Astrocyte (in vitro differentiated cells and primary cell): ENCODE measurements around the gene EFCAB6. TPM values are rescaled to one million over a fixed set of nuclear protein-coding genes. Genes with fewer than 3 reads are reported as not detected.

Experiments used
- DNase-seq: peaks from one replicate; pipeline ENCODE4 v3.0.0-alpha.2; 2010; ENCODE audit warnings: low read depth
- FAIRE-seq: peaks from 2 replicates; lab custom pipeline; 2011; peaks lifted over from hg19 to GRCh38; lab: Jason Lieb, UNC
- H2AFZ ChIP-seq: 2 replicates; pipeline ENCODE4 v1.6.0; 2012; ENCODE audit warnings: low read depth, low read length, inconsistent platforms
- H3K27ac ChIP-seq: 2 replicates; pipeline ENCODE4 v1.5.1; 2011; ENCODE audit warnings: low read depth, low read length, inconsistent platforms
- H3K27me3 ChIP-seq: 2 replicates; pipeline ENCODE4 v1.6.0; 2011; ENCODE audit warnings: low read length, inconsistent platforms; ENCODE audit not compliant: insufficient read depth
- H3K36me3 ChIP-seq: 2 replicates; pipeline ENCODE4 v1.5.1; 2011; ENCODE audit warnings: low read length, inconsistent platforms; ENCODE audit not compliant: insufficient read depth
- H3K4me1 ChIP-seq: 2 replicates; pipeline ENCODE4 v1.5.1; 2011; ENCODE audit warnings: low read length, inconsistent platforms; ENCODE audit not compliant: insufficient read depth
- H3K4me2 ChIP-seq: 2 replicates; pipeline ENCODE4 v1.6.0; 2012; ENCODE audit warnings: low read length, inconsistent platforms
- H3K4me3 ChIP-seq: 2 replicates; pipeline ENCODE4 v1.5.1; 2011; ENCODE audit warnings: low read depth, mild to moderate bottlenecking, low read length, inconsistent platforms; ENCODE audit not compliant: insufficient read depth
- H3K79me2 ChIP-seq: 2 replicates; pipeline ENCODE4 v1.6.0; 2012; ENCODE audit warnings: mild to moderate bottlenecking, low read length, inconsistent platforms; ENCODE audit not compliant: insufficient read depth
- H3K9ac ChIP-seq: 2 replicates; pipeline ENCODE4 v1.6.0; 2012; ENCODE audit warnings: mild to moderate bottlenecking, low read length, inconsistent platforms
- H3K9me3 ChIP-seq: 2 replicates; pipeline ENCODE4 v1.5.1; 2012; ENCODE audit warnings: low read depth, mild to moderate bottlenecking, low read length, inconsistent platforms; ENCODE audit not compliant: insufficient read depth
- H4K20me1 ChIP-seq: 2 replicates; pipeline ENCODE4 v1.6.0; 2012; ENCODE audit warnings: low read length, inconsistent platforms; ENCODE audit not compliant: insufficient read depth
- H3K27ac Mint-ChIP-seq: one replicate; pipeline ENCODE4 v1.8.0; 2021; ENCODE audit warnings: mild to moderate bottlenecking, mixed read lengths; ENCODE audit not compliant: unreplicated experiment
- H3K27me3 Mint-ChIP-seq: one replicate; pipeline ENCODE4 v1.8.0; 2021; ENCODE audit warnings: low read depth, mixed read lengths; ENCODE audit not compliant: unreplicated experiment
- H3K36me3 Mint-ChIP-seq: one replicate; pipeline ENCODE4 v1.8.0; 2021; ENCODE audit warnings: low read depth, mixed read lengths; ENCODE audit not compliant: unreplicated experiment
- H3K4me1 Mint-ChIP-seq: one replicate; pipeline ENCODE4 v1.8.0; 2021; ENCODE audit warnings: low read depth, mixed read lengths; ENCODE audit not compliant: unreplicated experiment
- H3K4me3 Mint-ChIP-seq: one replicate; pipeline ENCODE4 v1.8.0; 2021; ENCODE audit warnings: mild to moderate bottlenecking, moderate library complexity, mixed read lengths; ENCODE audit not compliant: unreplicated experiment
- H3K9me3 Mint-ChIP-seq: one replicate; pipeline ENCODE4 v1.8.0; 2021; ENCODE audit warnings: mild to moderate bottlenecking, mixed read lengths; ENCODE audit not compliant: unreplicated experiment
- EZH2 ChIP-seq: IDR thresholded peaks from 2 replicates; pipeline ENCODE4 v1.6.1; 2012; ENCODE audit warnings: mild to moderate bottlenecking, low read length, inconsistent platforms; ENCODE audit not compliant: insufficient read depth
- total RNA-seq: library from RNA; stranded (reverse); gene quantifications from 2 replicates; pipeline ENCODE4 v1.2.1, GENCODE V29; 2021
- TF ChIP-seq, protein P1 (sequence below): IDR thresholded peaks from 2 replicates; pipeline ENCODE4 v1.5.1; 2011; ENCODE audit warnings: low read depth, mild to moderate bottlenecking, inconsistent platforms, low read length, moderate library complexity; ENCODE audit not compliant: insufficient read depth

EFCAB6 gene
- total RNA-seq, 1 donor from 2014 or later: 1.2 TPM

DNA sequence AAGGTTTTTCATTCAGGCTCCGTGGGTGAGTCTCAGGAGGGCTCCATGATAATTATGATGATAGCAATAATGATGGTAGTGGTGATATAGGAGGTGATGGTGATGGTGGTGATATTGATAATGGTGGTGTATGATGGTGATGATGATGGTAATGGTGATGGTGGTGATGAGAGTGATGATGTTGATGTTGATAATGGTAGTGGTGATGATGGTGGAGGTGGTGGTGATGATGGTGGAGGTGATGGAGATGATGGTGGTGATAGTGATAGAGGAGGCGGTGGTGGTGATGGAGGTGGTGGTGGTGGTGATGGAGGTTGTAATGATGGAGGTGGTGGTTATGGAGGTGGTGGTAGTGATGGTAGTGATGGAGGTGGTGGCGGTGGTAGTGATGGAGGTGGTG is 320.9 kb downstream of the EFCAB6 start:
- Histone ChIP-seq H3K9ac (no peak overlapping the region), H3K27me3 (no peaks in the 10 kb centered on the region), H4K20me1 (no peaks in the 10 kb centered on the region), H3K9me3 (no peaks in the 10 kb centered on the region), H3K27ac (no peak overlapping the region), H3K4me3 (no peak overlapping the region), H3K79me2 (no peaks in the 10 kb centered on the region), H3K4me1 (no peaks in the 10 kb centered on the region), H3K4me2 (no peak overlapping the region), H3K36me3 (no peaks in the 10 kb centered on the region), H2AFZ (no peak overlapping the region)
- Mint-ChIP-seq H3K4me1 (no peaks in the 10 kb centered on the region), H3K9me3 (peaks cover 6% of the 10 kb centered on the region), H3K36me3 (no peaks in the 10 kb centered on the region), H3K27me3 (peaks cover 66% of the 10 kb centered on the region), H3K4me3 (no peak overlapping the region), H3K27ac (no peak overlapping the region)
- TF ChIP-seq, protein P1, sequence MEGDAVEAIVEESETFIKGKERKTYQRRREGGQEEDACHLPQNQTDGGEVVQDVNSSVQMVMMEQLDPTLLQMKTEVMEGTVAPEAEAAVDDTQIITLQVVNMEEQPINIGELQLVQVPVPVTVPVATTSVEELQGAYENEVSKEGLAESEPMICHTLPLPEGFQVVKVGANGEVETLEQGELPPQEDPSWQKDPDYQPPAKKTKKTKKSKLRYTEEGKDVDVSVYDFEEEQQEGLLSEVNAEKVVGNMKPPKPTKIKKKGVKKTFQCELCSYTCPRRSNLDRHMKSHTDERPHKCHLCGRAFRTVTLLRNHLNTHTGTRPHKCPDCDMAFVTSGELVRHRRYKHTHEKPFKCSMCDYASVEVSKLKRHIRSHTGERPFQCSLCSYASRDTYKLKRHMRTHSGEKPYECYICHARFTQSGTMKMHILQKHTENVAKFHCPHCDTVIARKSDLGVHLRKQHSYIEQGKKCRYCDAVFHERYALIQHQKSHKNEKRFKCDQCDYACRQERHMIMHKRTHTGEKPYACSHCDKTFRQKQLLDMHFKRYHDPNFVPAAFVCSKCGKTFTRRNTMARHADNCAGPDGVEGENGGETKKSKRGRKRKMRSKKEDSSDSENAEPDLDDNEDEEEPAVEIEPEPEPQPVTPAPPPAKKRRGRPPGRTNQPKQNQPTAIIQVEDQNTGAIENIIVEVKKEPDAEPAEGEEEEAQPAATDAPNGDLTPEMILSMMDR: no peak
- TF ChIP-seq EZH2: no peak
- no peak for FAIRE-seq
- no peak for DNase-seq

DNA sequence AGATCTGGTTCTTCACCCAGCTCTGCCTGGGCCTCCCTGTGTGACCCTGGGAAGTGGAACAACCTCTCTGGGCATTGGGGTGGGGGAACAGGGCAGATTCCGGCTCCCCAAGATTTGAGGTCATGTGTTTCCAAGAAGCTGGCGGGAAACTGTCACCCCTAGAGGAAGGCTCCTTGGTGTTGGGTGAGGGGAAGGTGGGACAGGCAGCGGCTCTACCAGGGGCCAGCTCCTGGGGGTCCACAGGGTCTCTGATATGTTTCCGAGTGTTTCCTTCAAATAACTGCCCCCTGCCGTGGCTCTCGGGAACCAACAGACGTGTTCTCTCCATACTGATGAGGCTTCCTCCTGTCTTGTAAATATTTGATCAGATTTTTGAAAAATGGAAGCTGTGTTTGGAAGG is 321.8 kb downstream of the EFCAB6 start:
- no peak for TF ChIP-seq EZH2
- TF ChIP-seq, protein P1: no peak
- H3K36me3 ChIP-seq: no peaks in the 10 kb centered on the region
- Mint-ChIP-seq H3K9me3 (peaks cover 6% of the 10 kb centered on the region), H3K27me3 (peaks cover 67% of the 10 kb centered on the region), H3K4me1 (no peaks in the 10 kb centered on the region), H3K36me3 (no peaks in the 10 kb centered on the region), H3K4me3 (no peak overlapping the region), H3K27ac (no peak overlapping the region)
- FAIRE-seq (no peak), DNase-seq (no peak)
- H3K4me1 ChIP-seq: no peaks in the 10 kb centered on the region
- H3K4me3 ChIP-seq: no peak overlapping the region
- H3K27ac ChIP-seq: no peak overlapping the region
- H3K4me2 ChIP-seq: no peak overlapping the region
- no peaks in the 10 kb centered on the region for H3K9me3 ChIP-seq
- H3K79me2 ChIP-seq: no peaks in the 10 kb centered on the region
- no peaks in the 10 kb centered on the region for H3K27me3 ChIP-seq
- no peak overlapping the region for H3K9ac ChIP-seq
- H2AFZ ChIP-seq: no peak overlapping the region
- no peaks in the 10 kb centered on the region for H4K20me1 ChIP-seq

DNA sequence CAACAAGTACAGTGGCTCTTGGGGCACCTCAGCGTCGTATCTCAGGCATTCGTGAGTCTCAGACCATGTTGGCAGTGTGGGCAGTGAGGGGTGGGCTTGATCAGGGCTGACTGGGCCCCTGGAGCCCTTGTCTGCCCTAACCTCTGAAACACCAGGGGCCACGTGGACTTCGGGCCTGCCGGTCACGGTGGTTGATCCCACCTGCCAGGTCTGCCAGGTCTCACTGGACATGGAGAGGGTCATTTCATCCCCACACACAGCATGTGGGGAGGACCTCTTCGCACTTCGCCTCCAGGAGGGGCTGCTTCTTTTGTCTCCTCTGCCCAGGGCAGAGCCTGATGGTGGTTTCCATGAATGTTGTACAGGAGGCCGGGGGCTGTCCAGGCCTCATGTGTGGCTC is 323.2 kb downstream of the EFCAB6 start:
- H3K9ac ChIP-seq: no peak overlapping the region
- no peak overlapping the region for H2AFZ ChIP-seq
- H3K4me1 ChIP-seq: no peaks in the 10 kb centered on the region
- no peak overlapping the region for H3K4me2 ChIP-seq
- Mint-ChIP-seq H3K27ac (no peak overlapping the region), H3K9me3 (peaks cover 6% of the 10 kb centered on the region), H3K4me1 (no peaks in the 10 kb centered on the region), H3K36me3 (no peaks in the 10 kb centered on the region), H3K4me3 (no peak overlapping the region), H3K27me3 (peaks cover 65% of the 10 kb centered on the region)
- TF ChIP-seq, protein P1: no peak
- TF ChIP-seq EZH2: no peak
- H4K20me1 ChIP-seq: no peaks in the 10 kb centered on the region
- H3K36me3 ChIP-seq: no peaks in the 10 kb centered on the region
- DNase-seq (no peak), FAIRE-seq (no peak)
- H3K27me3 ChIP-seq: no peaks in the 10 kb centered on the region
- H3K9me3 ChIP-seq: no peaks in the 10 kb centered on the region
- no peak overlapping the region for H3K27ac ChIP-seq
- no peak overlapping the region for H3K4me3 ChIP-seq
- H3K79me2 ChIP-seq: no peaks in the 10 kb centered on the region
